ENCODE measurements around the gene ETF1.
"Not testable (repeated sequence)": the region's sequence is repeated elsewhere in the genome, so short reads cannot be mapped to it uniquely, and the experiment has no call there.

Gene ETF1

DNA sequence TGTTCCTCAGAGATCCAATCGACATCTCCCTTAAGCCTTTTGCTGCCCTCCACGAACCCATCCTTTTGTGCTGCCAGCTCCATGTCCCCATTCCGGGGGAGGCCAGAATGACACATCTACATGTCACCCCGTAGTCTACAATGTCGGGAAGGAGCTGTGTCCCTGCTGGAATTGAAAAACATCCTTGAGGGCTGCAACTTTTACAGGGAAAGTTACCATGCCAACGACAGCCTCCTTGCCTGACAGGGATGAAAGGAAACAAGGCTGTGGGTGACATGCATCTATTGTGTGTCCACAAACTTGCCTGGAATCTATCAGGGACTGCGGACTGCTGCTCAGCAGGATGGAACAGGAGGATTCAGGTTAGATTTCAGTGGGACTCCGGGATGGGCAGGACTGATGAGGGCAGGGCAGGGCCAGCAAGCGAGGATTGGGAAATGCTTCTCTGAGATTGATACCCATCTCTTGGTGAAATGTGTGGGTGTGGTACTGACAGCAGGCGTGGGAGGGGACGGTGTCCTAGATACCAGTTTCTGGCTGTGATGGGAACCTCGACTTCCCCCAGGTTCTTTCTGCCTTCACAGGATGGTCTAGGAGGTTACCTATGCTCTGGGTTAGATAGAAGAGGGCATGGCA lies 52.3 kb downstream of the ETF1 start:
- DNase-seq (ENCODE audit: low read depth) = no peak

DNA sequence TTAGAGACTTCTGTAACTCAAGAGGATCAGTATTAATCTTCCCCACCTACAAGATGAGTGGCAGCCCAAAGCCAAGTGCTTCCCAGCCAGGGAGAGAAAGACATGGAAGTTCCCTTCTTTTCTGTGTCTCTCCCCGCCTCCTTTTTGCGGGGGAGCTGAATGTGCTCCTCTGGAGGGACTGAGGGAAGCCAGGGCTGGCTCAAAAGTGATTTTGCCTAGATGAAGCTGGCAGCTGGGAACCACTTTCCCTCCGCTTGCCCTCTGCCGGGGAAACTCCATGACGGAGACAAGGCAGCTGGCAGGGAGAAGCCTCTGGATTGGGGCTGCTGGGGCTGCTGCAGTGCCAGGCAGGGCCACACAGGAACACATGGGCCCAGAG lies 53.4 kb downstream of the ETF1 start:
- DNase-seq (ENCODE audit: low read depth) = no peak

DNA sequence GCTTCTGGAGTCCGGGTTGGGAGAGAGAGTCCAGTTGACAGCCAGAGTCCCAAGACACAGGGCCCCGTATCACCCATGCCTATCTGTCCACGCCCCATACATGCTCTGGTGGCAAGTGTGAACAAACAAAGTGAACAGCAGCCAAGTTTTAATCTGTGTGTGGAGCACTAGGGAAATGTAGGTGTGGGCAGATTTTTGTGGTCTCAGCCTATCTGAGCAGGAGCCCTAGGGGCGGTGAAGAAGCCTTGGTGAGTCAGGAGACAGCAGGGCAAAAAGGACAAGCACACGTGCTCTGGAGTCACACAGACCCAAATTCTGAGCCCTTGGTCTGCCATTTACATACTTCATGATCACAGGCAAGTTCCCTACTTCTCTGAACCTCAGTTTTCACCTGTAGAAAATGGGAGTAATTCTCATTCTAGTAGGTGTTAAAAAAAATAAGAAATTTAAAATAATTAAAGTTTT lies 54.5 kb downstream of the ETF1 start:
- DNase-seq (ENCODE audit: low read depth) = no peak

DNA sequence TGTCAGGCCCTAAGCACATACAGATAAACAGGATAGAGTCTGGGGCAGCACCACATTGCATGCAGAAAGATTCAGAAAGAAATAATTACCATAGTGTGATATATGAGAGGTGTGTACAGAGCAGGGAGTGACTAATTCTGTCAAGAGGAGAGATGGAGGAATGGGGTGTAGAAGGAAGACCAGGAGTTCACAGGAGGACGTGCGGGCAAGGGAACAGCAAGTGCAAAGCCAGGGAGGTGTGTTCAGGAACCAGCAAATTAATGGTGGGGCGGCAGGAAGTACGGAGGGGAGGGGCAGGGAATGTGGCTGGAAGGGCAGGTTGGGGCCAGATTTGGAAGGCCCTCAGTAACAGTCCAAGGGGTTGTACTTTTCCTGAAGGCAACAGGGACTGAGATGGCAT lies 60.4 kb downstream of the ETF1 start:
- no peak for DNase-seq (ENCODE audit: low read depth)

DNA sequence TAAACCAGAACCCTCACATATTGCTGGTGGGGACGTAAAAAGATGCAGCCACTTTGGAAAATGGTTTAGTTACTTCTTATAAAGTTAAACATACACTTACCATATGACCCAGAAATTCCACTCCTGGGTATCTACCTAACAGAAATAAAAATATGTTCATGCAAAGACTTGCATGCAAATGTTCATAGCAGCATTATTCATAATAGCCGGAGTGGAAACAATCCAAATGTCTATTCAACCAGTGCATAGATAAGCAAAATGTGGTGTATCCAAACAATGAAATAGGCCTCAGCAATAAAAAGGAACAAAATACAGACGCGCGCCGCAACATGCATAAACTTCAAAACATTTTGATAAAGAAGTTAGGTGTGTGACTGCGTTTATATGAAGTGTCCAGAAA lies 66.1 kb downstream of the ETF1 start:
- DNase-seq (ENCODE audit: low read depth) = no peak

DNA sequence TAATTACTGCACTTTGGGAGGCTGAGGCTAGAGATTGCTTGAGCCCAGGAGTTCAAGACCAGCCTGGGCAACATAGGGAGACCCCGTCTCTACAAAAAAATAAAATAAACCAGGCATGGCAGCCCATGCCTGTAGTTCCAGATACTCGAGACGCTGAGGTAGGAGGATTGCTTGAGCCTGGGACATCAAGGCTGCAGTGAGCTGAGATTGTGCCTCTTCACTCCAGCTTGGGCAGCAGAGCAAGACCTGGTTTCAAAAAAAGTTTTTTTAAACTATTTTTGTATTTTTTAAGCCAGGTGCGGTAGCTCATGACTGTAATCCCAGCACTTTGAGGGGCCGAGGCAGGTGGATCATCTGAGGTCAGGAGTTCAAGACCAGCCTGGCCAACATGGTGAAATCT lies 69.9 kb downstream of the ETF1 start:
- not testable (repeated sequence) for DNase-seq (ENCODE audit: low read depth)

DNA sequence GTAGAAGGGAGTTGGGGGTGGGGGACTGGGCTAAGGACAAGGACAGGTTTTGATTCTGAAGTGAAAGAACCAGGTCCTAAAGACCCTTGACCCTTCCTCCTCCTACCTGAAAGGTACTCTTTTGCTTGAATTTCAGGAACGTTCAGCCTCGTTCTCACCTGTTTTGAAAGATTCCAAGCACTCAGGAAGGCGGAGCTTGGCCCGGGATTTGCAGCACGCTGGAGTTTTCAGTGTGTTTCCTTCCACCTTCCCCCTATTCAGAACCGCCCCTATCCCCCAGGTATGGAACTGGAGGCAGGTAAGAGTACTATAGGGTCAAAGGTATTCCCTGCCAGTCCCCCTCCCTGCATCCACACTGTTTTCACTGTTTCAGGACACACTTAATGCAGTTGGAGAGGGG lies 70.7 kb downstream of the ETF1 start:
- DNase-seq (ENCODE audit: low read depth) = no peak

DNA sequence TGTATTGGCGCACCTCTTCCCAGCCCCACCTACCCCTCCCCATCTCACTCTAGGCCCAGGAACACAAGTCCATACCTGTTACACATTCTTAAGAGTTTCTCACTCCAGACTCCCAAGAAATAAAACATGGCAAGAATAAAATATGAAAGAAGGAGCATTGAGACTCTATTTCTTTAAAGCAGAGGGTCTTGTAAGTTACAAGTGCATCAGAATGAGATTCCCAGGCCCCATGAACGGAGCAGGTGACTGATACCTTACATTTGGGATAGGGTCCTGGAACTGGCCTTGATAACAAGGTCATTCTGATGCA lies 72.0 kb downstream of the ETF1 start:
- DNase-seq (ENCODE audit: low read depth) = no peak

DNA sequence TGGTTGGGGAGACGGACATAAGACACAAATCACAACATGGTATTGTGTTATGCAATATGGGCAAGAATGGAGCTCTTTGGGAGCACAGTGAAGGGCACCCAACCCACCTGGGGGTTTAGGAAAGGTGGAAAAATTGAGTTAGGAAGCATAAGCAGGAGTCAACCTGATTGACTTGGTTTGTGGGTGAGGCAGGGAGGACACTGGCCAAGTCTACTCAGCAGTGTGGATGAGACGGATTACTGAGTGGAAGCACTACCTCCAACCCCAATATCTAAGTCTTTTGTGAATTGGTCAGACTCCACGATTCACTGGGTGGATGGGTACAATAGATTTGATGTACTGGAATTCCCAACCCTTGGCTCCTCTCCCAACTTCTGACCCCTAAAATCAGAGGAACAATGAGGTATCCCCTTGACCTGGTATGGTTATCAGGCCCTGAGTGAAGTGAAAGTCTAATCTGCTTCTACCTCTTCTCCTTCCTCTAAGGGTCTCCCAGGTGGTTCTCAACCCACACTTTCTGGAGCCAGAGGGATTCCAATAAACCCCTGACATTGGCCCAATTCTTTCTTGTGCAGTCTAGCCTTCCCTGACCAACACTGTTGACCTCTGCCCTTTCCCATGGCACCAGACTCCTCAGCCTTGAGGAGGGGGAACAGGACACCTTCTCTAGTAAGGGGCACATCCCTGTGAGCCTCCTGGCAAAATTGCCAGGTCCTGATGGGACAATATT lies 72.5 kb downstream of the ETF1 start:
- peak; percentile 19 for DNase-seq (ENCODE audit: low read depth)

DNA sequence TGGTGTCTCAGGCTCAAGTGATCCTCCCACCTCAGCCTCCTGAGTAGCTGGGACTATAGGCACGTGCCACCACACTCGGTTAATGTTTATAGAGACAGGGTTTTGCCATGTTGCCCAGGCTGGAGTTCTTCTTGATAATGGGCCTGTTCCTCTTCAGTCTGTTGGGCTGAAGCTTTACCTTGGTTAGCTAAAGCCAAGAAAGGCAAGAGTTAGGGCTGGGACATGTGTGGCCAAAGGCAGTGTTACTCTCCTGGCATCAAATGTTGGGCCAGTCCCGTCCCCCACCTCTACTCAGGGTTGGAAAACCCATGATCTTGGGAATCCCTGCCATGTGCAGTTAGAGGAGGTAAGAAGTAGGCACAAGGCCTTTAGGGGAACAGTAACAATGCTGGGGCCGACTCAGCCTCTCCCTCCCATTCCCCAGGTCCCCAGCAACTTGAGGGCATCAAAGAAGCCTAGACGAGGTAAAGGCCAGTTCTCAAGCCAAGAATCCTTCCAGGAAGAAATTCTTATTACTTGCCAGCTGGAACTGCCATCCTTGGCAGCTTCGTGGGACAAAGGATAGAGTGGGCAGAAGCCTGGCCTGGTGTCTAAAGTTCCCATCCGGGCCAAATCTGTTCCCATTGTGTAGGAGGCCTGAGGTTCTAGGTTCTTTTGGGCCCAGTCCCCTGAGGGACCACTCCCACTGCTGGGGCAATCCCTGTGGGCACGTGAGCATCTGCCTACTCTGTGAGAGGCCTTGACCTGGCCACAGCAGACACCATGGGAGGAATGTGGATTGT lies 73.3 kb downstream of the ETF1 start:
- DNase-seq (ENCODE audit: low read depth) = peak; percentile 83

DNA sequence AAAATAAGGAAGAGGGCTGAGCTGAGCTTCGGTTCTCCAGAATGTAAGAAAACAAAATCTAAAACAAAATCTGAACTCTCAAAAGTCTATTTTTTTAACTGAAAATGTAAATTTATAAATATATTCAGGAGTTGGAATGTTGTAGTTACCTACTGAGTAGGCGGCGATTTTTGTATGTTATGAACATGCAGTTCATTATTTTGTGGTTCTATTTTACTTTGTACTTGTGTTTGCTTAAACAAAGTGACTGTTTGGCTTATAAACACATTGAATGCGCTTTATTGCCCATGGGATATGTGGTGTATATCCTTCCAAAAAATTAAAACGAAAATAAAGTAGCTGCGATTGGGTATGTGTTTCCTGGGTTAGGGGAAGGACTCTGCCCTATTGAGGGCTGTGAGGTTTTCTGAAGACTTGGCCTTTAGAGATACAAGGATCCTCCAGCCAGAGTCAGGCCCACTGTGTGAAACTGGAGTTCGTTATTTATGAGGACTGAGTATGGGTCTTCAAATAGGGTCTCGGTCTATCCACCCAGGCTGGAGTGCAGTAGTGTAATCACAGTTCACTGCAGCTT lies 74.0 kb downstream of the ETF1 start:
- DNase-seq (ENCODE audit: low read depth) = no peak

DNA sequence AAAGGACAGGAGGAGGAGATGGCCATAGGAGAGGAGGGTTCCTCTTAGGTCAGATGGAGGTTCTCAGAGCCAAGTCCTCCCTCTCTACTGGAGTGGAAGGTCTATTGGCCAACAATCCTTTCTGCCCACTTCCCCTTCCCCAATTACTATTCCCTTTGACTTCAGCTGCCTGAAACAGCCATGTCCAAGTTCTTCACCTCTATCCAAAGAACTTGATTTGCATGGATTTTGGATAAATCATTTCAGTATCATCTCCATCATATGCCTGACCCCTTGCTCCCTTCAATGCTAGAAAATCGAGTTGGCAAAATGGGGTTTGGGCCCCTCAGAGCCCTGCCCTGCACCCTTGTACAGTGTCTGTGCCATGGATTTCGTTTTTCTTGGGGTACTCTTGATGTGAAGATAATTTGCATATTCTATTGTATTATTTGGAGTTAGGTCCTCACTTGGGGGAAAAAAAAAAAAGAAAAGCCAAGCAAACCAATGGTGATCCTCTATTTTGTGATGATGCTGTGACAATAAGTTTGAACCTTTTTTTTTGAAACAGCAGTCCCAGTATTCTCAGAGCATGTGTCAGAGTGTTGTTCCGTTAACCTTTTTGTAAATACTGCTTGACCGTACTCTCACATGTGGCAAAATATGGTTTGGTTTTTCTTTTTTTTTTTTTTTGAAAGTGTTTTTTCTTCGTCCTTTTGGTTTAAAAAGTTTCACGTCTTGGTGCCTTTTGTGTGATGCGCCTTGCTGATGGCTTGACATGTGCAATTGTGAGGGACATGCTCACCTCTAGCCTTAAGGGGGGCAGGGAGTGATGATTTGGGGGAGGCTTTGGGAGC lies 74.7 kb downstream of the ETF1 start:
- DNase-seq (ENCODE audit: low read depth) = peak; percentile 44

DNA sequence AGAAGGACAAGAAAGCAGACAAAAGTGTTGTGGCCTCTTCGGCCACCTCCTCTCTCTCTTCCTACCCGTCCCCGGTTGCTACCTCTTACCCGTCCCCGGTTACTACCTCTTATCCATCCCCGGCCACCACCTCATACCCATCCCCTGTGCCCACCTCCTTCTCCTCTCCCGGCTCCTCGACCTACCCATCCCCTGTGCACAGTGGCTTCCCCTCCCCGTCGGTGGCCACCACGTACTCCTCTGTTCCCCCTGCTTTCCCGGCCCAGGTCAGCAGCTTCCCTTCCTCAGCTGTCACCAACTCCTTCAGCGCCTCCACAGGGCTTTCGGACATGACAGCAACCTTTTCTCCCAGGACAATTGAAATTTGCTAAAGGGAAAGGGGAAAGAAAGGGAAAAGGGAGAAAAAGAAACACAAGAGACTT lies 75.3 kb downstream of the ETF1 start:
- DNase-seq (ENCODE audit: low read depth) = peak; percentile 46

DNA sequence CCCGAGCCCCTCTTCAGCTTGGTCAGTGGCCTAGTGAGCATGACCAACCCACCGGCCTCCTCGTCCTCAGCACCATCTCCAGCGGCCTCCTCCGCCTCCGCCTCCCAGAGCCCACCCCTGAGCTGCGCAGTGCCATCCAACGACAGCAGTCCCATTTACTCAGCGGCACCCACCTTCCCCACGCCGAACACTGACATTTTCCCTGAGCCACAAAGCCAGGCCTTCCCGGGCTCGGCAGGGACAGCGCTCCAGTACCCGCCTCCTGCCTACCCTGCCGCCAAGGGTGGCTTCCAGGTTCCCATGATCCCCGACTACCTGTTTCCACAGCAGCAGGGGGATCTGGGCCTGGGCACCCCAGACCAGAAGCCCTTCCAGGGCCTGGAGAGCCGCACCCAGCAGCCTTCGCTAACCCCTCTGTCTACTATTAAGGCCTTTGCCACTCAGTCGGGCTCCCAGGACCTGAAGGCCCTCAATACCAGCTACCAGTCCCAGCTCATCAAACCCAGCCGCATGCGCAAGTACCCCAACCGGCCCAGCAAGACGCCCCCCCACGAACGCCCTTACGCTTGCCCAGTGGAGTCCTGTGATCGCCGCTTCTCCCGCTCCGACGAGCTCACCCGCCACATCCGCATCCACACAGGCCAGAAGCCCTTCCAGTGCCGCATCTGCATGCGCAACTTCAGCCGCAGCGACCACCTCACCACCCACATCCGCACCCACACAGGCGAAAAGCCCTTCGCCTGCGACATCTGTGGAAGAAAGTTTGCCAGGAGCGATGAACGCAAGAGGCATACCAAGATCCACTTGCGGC lies 75.9 kb downstream of the ETF1 start:
- peak; percentile 50 for DNase-seq (ENCODE audit: low read depth)

DNA sequence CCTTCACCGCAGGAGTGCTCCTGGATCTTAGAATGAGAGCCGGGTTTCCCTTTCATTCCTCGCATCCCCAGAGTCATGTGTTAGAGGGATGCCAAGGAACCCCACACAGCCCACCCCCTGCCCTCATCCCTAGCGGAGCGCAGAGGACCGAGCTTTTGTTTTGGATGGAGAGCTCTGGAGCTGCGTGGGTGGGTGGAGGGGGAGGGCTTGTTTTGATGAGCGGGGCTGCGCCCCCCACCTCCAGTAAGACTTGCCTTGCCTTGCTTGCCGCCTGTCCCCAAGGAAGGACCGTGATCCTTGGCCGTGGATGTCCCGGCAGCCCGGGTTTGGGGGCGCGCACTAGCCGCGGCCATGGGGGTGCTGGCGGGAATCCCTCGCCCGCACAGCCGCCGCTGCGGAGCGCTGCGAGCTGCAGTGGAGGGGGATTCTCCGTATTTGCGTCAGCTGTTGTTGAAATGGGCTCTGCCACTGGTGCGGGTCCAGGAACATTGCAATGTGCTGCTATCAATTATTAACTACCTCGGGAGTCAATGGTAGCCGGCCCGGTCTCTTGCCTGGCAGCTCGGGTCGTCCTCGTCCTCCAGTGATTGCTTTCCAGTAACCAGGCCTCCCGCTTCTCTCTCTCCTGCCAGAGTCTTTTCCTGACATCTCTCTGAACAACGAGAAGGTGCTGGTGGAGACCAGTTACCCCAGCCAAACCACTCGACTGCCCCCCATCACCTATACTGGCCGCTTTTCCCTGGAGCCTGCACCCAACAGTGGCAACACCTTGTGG lies 76.7 kb downstream of the ETF1 start:
- peak; percentile 31 for DNase-seq (ENCODE audit: low read depth)

DNA sequence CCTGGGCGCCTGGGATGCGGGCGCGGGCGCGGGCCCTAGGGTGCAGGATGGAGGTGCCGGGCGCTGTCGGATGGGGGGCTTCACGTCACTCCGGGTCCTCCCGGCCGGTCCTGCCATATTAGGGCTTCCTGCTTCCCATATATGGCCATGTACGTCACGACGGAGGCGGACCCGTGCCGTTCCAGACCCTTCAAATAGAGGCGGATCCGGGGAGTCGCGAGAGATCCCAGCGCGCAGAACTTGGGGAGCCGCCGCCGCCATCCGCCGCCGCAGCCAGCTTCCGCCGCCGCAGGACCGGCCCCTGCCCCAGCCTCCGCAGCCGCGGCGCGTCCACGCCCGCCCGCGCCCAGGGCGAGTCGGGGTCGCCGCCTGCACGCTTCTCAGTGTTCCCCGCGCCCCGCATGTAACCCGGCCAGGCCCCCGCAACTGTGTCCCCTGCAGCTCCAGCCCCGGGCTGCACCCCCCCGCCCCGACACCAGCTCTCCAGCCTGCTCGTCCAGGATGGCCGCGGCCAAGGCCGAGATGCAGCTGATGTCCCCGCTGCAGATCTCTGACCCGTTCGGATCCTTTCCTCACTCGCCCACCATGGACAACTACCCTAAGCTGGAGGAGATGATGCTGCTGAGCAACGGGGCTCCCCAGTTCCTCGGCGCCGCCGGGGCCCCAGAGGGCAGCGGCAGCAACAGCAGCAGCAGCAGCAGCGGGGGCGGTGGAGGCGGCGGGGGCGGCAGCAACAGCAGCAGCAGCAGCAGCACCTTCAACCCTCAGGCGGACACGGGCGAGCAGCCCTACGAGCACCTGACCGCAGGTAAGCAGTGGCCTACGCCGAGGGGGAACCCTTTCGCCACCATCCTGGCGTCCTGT lies 77.5 kb downstream of the ETF1 start, which contains the start of gene EGR1:
Gene EGR1, plus strand, starts transcription at position 219 of the 864 bp plus-strand sequence. Its CDS starts 283 bp downstream, at position 502.
- peak; percentile 92 for DNase-seq (ENCODE audit: low read depth)

DNA sequence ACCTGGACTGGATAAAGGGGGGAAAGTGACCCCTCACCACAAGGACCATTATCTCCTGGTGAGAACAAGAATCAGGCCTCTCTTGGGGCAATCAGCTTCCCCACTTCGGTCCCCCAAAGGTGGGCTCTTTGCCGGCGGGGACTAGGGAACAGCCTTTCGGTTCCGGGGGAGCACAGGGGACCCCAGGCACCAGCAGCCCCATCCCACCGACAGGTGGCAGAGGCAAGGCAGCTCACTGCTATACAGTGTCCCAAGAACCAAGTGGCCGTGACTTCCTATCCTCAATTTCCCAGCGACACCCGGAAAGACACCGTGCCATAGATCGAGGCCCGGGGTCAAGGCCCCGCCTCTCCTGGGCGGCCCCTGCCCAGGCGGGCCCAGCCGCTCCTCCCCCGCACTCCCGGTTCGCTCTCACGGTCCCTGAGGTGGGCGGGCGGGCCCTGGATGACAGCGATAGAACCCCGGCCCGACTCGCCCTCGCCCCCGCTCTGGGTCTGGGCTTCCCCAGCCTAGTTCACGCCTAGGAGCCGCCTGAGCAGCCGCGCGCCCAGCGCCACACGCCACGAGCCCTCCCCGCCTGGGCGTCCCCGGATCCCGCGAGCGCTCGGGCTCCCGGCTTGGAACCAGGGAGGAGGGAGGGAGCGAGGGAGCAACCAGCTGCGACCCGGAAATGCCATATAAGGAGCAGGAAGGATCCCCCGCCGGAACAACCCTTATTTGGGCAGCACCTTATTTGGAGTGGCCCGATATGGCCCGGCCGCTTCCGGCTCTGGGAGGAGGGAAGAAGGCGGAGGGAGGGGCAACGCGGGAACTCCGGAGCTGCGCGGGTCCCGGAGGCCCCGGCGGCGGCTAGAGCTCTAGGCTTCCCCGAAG lies 78.4 kb downstream of the ETF1 start:
- DNase-seq (ENCODE audit: low read depth) = peak; percentile 92

DNA sequence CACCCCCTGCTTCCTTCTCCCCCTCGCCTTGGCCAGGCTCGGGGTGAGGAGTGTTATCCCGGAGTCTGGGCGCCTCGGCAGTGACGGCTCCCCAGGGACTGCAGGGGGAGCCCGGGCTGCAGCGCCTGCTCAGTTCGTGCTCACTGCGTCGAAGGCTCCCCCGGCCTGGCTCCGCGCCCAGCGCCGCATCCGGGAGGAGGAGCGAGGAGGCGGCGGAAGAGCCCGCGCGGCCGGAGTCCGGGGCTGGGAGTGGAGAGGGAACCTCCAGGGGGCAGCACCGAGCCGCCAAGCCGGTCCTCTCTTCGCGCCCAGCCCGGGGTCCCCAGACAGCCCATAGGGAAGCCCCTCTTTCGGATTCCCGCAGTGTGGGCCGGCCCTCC lies 79.0 kb downstream of the ETF1 start:
- DNase-seq (ENCODE audit: low read depth) = peak; percentile 86
